ENCODE measurements around the gene SLC41A3.

Gene SLC41A3

DNA sequence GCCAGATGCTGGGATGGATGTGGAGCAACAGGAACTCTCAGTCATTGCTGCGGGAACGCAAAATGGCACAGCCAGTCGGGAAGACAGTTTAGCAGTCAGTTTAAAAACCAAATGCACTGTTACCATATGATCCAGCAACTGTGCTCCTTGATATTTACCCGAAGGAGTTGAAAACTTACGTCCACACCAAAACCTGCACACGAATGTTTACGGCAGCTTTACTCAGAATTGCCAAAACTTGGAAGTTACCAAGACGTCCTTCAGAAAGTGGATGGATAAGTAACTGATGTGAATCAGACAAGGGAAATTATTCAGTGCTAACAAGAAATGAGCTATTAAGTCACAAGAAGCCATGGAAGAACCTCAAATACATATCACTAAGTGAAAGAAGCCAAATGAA is 36.1 kb upstream of the SLC41A3 start:
- no peak for DNase-seq (ENCODE audit: low read depth in 2 of 2)

DNA sequence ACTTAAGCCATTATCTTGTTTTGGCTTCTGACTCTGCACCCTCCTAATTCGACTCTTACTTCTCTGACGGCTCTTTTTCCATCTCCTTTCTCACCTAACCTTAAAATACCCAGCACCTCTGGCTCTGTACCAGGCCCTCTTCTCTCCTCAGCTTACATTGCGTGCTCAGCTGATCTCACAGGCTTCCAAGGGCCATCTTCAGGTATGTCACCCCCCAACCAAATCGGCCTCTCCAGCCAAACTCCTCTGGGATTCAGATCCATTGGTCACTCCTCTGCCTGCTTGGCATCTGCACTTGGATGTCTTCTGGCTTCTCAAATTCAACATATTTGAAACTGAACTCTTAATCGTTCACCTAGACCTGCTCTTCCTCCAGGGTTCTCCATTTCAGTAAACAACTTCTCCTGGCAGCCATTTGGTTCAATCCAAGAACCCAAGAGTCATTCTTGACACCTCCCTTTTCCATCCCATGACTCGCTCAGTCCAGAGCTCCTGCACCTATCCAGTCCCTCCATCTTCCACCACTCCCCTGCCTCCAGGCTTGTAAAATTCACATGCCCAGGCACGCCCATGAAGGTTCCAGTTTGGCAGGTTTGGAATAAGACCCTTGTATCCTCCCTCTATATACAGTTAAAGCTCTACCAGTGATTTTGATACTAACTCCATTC is 35.2 kb upstream of the SLC41A3 start:
- DNase-seq (ENCODE audit: low read depth in 2 of 2), result no peak

DNA sequence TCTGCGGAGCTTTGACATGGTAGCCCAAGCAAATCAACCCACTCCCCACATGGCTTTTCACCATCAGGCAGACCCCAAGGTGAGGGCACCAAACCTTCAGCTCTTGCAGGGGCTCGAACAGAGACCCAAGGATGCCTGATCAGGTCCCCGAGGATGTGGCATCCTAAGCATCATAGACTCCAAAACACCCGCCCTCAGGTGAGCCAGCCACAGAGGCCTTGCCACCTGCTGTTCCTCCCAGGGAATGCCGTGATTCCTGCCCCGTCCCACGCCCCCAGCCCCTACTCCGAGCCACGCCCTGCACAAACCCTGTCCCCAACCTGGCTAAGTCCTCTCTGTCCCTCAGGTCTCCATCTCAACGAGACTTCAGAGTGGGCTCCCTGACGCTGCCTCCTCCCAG is 34.7 kb upstream of the SLC41A3 start:
- no peak for DNase-seq (ENCODE audit: low read depth in 2 of 2)

DNA sequence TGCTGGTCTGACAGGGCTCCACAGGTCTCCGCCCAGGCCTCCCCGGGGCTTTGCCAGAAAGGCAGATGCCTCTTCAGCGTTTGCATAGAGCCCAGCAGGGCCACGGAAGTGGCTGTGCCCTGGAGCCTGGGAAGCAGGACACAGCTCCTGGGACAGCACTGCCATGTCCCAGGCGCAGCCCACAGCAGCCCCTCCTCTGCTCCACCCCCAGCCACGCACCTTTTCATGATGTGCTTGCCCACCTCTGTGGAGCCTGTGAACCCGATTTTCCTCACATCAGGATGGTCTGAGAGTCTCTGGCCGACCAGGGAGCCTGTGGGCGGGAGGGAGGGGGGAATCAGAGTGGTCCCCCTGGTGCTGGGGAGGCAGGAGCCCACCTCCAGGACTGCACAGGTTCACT is 33.9 kb upstream of the SLC41A3 start:
- no peak for DNase-seq (ENCODE audit: low read depth in 2 of 2)

DNA sequence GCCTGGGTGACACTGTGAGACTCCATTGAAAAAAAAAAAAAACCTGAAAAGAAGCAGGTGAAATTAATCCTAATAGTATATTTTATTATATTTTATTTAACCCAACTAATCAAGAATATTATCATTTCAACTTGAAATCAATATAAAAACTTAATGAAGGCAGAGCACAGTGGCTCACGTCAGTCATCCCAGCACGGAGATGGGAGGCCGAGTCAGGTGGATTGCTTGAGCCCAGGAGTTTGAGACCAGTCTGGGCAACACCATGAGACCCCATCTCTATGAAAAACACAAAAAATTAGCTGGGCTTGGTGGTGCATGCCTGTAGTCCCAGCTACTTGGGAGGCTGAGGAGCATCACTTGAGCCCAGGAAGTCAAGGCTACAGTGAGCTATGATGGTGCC is 33.3 kb upstream of the SLC41A3 start:
- DNase-seq (ENCODE audit: low read depth in 2 of 2), result no peak

DNA sequence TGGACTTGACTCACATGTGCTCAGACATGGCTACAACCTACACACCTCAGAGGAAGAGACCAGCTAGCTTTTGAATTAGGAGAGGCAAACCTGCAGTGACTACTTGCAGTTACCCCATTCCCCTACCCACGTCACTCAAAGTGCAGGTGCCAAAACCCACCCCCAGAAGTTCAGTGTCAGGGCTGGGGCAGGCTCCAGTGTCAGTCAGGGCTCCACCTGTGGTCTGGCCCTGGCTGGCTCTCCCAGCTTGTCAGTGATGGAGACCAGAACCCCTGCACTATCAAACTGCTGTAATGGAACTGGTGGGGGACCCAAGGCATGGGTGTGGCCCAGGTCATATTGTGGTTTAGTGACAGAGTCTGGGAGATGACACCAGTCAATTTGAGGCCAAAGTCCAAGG is 32.6 kb upstream of the SLC41A3 start:
- DNase-seq (ENCODE audit: low read depth in 2 of 2), result no peak

DNA sequence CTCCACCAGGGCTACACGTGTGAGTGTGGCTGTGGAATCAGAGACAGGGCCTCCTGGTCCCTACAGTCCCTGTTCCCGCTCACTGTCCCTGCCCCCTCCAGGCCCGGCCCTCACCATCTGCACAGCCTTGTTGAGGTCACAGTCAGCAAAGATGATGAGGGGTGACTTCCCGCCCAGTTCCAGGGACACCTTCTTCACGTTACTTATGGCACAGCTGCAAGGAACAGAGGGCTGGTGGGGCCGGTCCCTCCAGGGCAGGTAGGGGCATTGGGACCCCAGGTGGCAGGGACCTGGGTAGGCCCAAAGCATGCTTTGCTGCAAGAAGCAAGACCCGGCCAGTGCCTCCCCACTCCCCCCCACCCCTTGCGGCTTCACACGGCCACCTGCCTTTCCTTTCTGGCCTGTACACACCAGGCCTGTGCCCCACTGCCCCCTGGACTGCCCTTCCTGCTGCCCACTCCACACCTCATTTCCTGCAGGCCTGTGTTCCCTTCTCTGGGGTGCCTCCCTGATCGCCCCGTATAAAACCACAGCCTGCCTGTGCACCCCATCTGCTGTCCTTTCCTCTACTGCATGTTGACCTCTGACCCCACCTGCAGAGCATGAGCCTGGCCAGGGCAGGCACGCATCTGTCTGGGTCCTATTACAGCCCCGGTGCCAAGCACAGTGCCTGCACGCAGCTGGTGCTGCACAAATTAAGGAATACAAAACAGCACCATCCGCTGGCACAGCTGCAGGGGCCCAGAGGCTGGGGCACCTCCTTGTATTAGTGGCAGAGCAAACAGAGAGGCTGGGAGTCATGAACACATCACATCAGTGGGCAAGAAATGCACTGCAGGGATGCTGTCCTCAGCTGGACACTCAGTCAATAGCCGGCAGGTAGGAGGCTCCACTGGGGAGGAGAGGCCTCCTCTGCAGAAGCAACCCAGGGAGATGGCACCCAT is 30.8 kb upstream of the SLC41A3 start:
- DNase-seq (ENCODE audit: low read depth in 2 of 2), result no peak

DNA sequence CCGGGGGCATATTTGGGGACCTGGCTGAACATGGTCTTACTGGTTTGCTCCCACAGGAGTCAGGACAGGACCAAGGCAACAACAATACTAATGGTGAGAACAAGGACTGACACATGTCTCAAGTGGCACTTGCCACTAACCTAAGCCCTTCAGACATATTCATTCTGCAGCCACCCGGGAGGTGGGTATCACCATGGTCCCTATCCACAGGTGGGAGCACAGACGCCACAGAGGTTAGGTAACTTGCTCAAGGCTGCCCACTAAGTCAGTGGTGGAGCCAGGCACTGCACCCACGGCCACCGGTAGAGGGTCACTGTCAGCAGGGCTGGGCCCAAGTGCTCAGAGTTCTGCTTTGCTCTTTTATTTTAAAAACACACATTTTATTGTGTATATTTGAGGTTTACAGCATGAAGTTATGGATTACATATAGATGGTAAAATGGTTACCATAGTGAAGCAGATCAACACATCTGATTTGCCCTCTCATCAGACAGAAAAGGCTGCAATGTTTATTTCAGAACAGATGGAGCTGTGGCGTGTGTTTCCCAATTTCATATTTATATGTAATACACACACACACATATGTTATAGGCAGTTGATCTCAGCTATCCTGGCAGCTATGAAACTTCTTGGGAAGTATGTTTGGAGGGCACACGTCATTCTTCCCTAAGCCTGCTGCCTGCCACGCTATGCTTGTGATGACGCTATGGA is 30.0 kb upstream of the SLC41A3 start:
- DNase-seq (ENCODE audit: low read depth in 2 of 2), result no peak

DNA sequence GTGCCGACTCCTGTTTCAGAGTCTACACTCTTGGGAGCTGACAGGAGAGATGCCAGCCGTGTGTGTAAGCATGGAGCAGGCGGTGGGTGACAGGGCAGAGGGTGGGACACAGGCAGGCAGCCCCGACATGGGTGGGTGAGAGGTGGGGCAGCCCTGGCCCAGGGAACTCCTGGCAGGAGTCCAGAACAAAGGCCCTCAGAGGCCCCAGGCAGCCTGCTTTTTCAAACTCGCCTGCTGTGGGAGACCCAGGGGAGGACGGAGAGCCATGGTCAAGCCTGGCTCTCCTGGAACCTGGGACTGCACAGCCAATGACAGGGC is 29.3 kb upstream of the SLC41A3 start:
- DNase-seq (ENCODE audit: low read depth in 2 of 2), result no peak

DNA sequence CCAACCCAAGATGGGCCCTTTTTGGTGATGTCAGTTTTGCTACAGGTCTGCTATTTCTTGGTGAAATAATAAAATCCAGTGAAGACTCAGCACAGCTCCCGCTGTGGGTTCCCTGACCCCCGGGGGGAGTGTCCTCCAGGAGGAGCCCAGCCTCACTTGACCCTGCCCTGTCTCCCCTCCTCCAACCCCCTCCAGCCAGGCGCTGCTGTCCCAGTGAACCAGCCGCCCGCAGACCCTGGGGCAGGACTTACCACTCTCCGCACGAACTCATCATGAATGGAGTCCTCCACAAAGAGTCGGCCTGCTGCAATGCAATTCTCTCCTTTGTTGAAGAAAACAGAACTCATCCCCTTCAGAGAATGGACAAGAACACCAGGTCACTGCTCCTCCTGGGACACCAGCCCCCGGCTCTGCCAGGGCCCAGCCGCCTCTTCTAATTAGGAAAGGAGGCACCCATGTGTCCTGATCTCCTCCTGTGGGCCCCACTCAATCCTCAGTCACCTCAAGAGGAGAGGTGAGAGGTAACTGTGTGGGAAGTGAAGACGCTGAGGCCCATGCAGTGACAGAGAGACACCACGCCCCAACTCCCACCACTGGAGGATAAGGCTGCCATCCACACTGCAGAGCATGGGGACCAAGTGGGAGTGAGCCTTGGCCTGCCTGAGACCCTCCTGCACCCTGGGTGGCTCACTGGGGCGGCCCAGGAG is 28.8 kb upstream of the SLC41A3 start:
- no peak for DNase-seq (ENCODE audit: low read depth in 2 of 2)

DNA sequence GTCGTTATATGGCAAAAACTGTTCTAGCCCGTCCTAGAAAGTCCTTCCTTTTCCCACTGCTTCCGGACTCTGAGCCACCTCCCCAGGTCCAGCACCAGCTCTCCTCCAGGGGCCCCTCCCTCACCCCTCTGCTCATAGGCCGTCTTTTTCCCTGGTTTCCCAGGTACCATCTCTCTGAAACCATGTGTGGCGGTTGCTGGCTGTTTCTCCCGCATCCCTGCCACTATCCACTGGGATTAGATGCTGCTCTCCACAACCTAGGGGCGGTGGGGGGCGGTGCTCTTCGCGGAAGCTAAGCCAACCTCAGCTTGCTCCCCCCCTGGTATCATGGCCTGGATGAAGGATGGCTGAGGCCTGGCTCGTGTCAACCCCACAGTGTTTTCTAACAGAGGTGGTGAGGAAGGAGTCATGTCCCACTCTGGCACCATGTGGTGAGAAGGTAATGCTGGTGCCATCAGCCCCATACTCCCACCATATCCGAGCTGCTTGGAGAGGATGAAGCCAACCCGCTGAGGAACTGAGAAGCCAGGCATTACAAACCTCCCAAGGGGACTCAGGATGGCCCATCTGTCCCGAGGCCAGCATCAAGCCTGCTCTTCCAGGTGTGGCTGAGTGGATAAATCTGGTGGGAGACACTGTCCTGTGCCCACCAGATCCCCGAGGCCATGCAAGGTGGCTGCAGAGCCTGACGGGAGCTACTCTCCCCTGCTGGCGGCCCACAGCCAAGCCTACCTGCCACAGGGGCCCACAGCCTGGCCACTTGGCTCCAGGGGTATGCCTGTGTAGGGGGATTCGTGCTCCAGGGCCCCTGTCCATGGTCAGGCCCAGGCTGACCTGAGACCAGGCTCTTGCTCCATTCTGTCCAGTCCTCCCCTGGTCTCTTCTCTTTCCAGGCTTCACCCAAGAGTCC is 27.9 kb upstream of the SLC41A3 start:
- DNase-seq (ENCODE audit: low read depth in 2 of 2), result no peak

DNA sequence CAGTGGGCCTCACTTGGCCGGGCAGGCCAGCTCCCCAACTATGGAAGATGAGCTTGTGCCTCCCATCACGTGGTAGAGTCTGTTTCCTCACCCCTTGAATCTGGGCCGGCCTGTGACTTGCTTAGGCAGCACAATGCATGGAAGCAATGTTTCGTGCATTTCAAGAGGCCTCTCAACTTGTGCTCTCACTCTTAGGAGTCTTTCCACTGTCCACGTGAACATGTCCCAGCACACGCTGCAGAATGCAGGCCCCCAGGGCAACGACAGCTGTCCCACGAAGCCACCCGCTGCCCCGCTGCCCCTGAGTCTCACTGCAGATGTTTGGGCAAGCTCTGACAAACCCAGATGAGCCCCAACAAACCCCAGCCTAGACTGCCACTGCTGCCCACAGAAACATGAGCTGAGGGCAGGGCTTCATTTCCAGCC is 27.2 kb upstream of the SLC41A3 start:
- no peak for DNase-seq (ENCODE audit: low read depth in 2 of 2)

DNA sequence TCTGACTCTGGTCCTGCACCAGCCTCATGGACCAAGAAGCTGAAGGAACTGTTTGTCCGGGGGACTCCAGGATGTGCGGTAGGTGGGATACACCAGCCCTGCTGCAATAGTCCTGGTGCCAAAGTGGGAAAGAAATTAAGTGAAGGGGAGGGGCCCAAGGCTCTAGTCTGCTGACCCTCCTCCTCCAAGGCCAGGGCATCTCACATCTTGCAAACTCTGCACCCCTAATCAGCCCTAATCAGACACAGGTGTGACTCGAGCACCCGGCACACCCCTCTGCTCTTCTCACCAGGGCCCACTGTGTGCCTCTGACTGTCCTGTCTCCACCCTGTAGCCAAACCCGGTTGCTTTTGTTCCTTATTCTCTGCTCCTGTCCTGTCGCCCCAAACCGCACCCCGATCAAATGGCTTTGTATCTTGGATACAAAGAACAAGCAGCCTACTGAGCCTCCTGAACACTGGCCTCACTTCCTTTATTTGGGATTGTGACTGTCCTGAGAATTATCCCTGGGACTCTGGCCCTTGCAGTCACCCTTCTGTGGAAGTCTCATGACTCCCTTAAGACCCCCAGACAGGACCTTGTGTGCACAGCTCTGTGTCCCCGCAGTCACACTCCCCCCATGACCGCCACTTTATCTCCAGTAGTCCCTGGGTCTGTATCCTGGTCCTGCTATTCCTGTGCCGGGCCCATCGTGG is 26.7 kb upstream of the SLC41A3 start:
- DNase-seq (ENCODE audit: low read depth in 2 of 2), result no peak

DNA sequence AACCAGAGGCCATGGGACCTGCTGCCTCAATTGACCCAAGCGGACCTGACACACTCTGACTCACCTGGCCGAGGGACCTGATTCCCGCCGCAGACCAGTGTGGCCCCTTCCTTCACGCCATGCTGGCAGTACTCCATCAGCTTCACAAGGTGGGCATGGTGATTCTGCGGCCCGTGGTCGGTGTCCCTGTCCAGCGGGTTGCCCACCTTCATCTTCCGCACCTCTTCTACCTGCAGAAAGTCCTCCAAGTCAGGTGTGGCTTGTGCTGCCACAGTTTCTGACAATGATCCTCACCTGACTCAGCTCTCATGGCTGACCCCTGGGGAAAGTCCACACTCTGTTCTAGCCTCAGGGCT is 25.9 kb upstream of the SLC41A3 start:
- DNase-seq (ENCODE audit: low read depth in 2 of 2), result no peak

DNA sequence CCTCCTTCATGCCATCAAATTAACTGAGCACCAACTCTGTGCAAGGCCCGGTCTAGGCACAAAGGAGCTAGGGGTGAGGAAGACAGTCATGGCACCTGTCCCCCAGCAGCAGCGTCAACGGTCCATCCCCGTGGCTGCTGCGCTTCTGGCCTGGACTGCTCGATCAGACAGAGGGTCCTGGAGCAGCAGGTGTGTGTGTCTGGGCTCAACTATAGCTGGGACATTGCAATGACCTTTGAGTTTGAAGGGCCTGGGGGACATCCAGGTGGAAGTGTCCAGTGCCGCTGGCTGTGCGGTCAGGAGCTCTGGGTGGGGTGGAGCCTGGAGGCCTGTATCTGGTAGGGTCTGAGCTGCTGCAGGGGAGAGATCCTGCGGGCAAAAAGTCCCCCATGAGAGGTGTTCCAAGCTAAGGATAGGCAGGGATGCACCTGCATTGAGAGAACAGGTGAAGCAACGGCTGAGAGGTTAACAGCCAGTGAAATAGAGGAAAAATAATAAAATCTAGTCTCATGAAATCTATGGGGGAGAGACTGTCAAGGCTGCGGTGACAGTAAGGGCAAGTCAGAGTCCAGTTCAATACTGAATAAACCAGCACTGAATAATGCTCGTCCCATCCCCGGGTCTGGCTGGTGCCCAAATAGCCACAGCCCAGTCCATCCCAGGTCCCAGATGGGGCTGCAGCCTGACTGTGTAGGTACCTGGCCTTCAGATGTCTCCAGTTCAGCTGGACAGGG is 25.4 kb upstream of the SLC41A3 start:
- no peak for DNase-seq (ENCODE audit: low read depth in 2 of 2)

DNA sequence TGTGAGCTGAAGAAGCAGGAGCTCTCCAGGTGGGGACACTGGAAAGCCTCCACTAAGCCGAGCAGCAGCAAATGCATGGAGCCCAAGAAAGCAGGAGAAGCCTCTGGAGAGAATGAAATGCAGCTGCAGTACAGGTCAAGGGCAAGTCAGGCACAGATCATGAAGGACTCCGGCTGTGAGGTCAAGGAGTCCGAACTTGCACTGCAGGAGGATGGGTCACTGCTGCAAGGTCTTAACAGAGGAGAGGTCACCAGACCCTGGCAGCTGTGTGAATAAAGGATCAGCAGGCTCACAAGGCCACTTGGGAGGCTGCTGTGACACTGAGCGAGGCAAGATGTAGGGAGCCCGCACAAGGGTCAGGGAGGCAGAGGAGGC is 24.7 kb upstream of the SLC41A3 start:
- DNase-seq (ENCODE audit: low read depth in 2 of 2), result no peak

DNA sequence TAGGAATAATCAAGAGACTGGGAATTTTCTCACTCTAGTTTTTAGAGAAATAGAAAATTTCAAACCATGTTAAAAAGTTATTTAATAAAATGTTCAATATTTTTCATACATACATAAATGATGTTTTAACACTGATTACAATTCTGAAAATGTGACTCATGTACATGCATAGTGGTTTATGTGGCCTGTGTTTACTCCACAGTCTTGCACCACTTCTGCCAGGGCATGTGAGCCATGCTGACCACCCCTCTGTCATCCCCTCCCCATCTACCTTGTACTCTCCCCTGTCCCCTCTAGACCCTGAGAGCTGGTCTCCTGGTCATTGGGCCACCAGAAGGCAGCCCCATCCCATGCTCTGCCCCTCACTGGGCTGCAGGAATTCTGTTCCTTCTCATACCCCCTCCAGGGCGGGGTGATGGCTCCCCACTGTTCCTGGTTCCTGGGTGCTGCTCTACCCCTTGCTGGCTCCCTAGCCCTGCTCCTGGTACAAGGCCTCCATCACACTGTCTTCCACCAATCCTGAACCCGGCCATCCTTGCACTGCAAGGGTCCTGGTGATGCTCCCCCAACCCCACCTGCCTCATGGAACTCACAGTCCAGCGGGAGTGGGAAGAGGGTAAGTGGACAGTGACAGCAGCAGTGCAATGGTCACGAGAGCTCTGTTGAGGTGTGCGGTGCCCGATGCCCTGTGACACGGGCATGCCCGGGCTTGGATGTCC is 24.2 kb upstream of the SLC41A3 start:
- DNase-seq (ENCODE audit: low read depth in 2 of 2), result no peak

DNA sequence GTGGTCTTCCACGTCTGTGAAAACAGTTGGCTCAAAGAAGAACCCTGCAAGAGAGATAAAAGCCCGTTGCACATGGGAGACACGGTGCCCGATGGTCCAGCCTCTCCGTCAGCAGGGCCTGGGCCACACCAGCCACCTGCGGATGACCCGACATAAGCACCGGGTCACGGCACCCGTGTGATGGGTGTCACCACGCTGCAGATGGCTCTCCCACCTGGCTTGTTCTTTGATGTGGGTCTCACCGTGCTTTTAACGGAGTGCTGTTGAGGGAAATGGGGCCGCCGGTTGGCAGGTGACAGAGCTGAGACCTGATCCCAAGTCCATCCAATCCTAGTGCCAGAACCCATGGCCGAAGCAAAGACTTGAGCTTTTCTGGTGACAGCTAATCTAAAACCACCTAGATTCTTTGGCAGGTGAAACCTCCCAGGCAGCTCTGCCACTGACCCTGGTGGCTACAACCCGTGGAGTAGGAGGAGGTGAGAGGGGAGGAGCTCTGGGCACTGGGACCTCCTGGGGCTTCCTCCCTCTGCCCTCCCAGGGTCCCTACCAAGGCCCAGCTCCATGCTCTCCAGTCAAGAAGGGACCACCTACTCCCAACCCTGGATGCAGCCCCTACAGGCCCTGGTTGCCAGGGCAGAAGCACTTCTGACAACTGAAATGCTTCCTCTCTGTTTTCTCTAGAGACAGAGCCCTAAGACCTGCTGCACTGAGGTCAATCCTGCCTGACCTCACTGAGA is 23.4 kb upstream of the SLC41A3 start:
- no peak for DNase-seq (ENCODE audit: low read depth in 2 of 2)
